HepG2 (cell line): Measurements from ENCODE around the gene RPE65. TPM values are rescaled to one million over a fixed set of nuclear protein-coding genes. Genes with fewer than 3 reads are reported as not detected.

ENCODE experiments used
- AKAP8 ChIP-seq: sonication (generic); formaldehyde crosslinking; IDR thresholded peaks from 2 replicates; pipeline ENCODE4 v1.5.1; 2020; ENCODE audit warnings: mild to moderate bottlenecking, missing genetic modification reagents
- HNRNPLL ChIP-seq: fragments of 200-400 bp; formaldehyde crosslinking; IDR thresholded peaks from 2 replicates; pipeline ENCODE4 v1.6.1; 2017; ENCODE audit warnings: mild to moderate bottlenecking, low read depth, low read length; ENCODE audit not compliant: poor library complexity, severe bottlenecking
- KLF15 ChIP-seq: sonication (generic); formaldehyde crosslinking; IDR thresholded peaks from 2 replicates; pipeline ENCODE4 v1.8.1; 2023; ENCODE audit warnings: borderline replicate concordance, mild to moderate bottlenecking, inconsistent platforms, missing genetic modification reagents, mixed read lengths
- MAFG ChIP-seq: sonication (generic); formaldehyde crosslinking; IDR thresholded peaks from 2 replicates; pipeline ENCODE4 v1.5.1; 2020; ENCODE audit warnings: mild to moderate bottlenecking, missing genetic modification reagents
- MTA3 ChIP-seq: sonication (generic); formaldehyde crosslinking; IDR thresholded peaks from 2 replicates; pipeline ENCODE4 v1.4.0; 2020; ENCODE audit warnings: missing genetic modification reagents
- MTF1 ChIP-seq: sonication (generic); formaldehyde crosslinking; IDR thresholded peaks from 2 replicates; pipeline ENCODE4 v1.5.0; 2020; ENCODE audit warnings: missing genetic modification reagents
- ONECUT2 ChIP-seq: sonication (generic); formaldehyde crosslinking; IDR thresholded peaks from 2 replicates; pipeline ENCODE4 v1.4.0; 2020; ENCODE audit warnings: missing genetic modification reagents
- PTBP1 ChIP-seq: fragments of 200-400 bp; formaldehyde crosslinking; IDR thresholded peaks from 2 replicates; pipeline ENCODE4 v1.6.1; 2018; ENCODE audit warnings: low read length, low read depth; ENCODE audit not compliant: poor library complexity, severe bottlenecking
- SP140L ChIP-seq: sonication (generic); formaldehyde crosslinking; IDR thresholded peaks from 2 replicates; pipeline ENCODE4 v1.4.0; 2020; ENCODE audit warnings: missing genetic modification reagents, borderline replicate concordance
- THAP9 ChIP-seq: sonication (generic); formaldehyde crosslinking; IDR thresholded peaks from 2 replicates; pipeline ENCODE4; 2020; ENCODE audit warnings: missing genetic modification reagents, mild to moderate bottlenecking, borderline replicate concordance
- TSC22D2 ChIP-seq: sonication (generic); formaldehyde crosslinking; IDR thresholded peaks from 2 replicates; pipeline ENCODE4 v1.5.1; 2020; ENCODE audit warnings: missing genetic modification reagents, mild to moderate bottlenecking, borderline replicate concordance
- USF2 ChIP-seq, 2 experiments: sonication (generic) in 1 of 2; formaldehyde crosslinking in 1 of 2; IDR thresholded peaks; 2 replicates each; pipeline versions ENCODE4 v1.5.1 to v1.6.1; 2011 to 2020; ENCODE audit warnings: borderline replicate concordance in 1 of 2, low read depth in 1 of 2, low read length in 1 of 2, mild to moderate bottlenecking in 1 of 2, missing genetic modification reagents in 1 of 2, moderate library complexity in 1 of 2
- ZFP36L1 ChIP-seq: sonication (generic); formaldehyde crosslinking; IDR thresholded peaks from 2 replicates; pipeline ENCODE4 v1.8.0; 2022; ENCODE audit warnings: mild to moderate bottlenecking, missing genetic modification reagents, moderate library complexity
- ZMAT3 ChIP-seq: sonication (generic); formaldehyde crosslinking; conservative IDR thresholded peaks from 2 replicates; pipeline ENCODE4 v1.7.0; 2021; ENCODE audit warnings: missing genetic modification reagents
- polyA plus RNA-seq, 8 experiments: library from polyadenylated mRNA; depleted of rRNA in 3 of 8; stranded (reverse) in 7 of 8; unstranded in 1 of 8; fragments of >200 nt; fragmentation: Illumina TruSeq in 4 of 8; extraction: Trizol in 4 of 8; gene quantifications; 2 replicates each; pipeline versions ENCODE4 v1.2.1 to v1.2.3, GENCODE V29; 2011 to 2016; ENCODE audit warnings: low read depth in 4 of 8, missing spikeins in 1 of 8, mixed read lengths in 1 of 8; ENCODE audit not compliant: insufficient read depth in 1 of 8
- total RNA-seq, 5 experiments: library from RNA; depleted of rRNA; stranded (reverse); fragments of >200 nt; fragmentation: Illumina TruSeq; extraction: Trizol; gene quantifications; 2 replicates each; pipeline ENCODE4 v1.2.3, GENCODE V29; 2016; ENCODE audit warnings: low read depth in 1 of 5
- TF ChIP-seq, protein P1 (sequence below): sonication (generic); formaldehyde crosslinking; IDR thresholded peaks from 2 replicates; pipeline ENCODE4 v1.4.0; 2020; ENCODE audit warnings: missing genetic modification reagents
- TF ChIP-seq, protein P2 (sequence below): sonication (generic); formaldehyde crosslinking; IDR thresholded peaks from 2 replicates; pipeline ENCODE4 v1.5.0; 2020; ENCODE audit warnings: mild to moderate bottlenecking, missing genetic modification reagents, borderline replicate concordance

Gene RPE65
- total and polyA plus RNA-seq, 2 of the 13 experiments (the other 11 are each of a cell fraction or from before 2014, with no cell fraction given) = not detected

- TF ChIP-seq MAFG (CRISPR knock-in tag) (0 out of 2 replicates have a peak, but pooled peaks have one; percentile 33), HNRNPLL (peak; percentile 44), ONECUT2 (CRISPR knock-in tag) (no peak), ZMAT3 (CRISPR knock-in tag) (no peak), SP140L (CRISPR knock-in tag) (no peak), AKAP8 (CRISPR knock-in tag) (no peak), USF2 (IDR thresholded peaks at IDR 0.05; ENCODE audit: low read depth, low read length) (peak; percentile 95), USF2 (CRISPR knock-in tag; IDR thresholded peaks at IDR 0.05; ENCODE audit: borderline replicate concordance) (peak; percentile 99; the same call in 1 of the 2 replicates), KLF15 (CRISPR knock-in tag) (no peak), TSC22D2 (CRISPR knock-in tag) (no peak), PTBP1 (no peak), MTF1 (CRISPR knock-in tag) (no peak), MTA3 (CRISPR knock-in tag) (no peak), ZFP36L1 (CRISPR knock-in tag) (peak; percentile 23; the same call in 1 of the 2 replicates), THAP9 (peak; percentile 57; the same call in 1 of the 2 replicates)
- TF ChIP-seq, protein P1, sequence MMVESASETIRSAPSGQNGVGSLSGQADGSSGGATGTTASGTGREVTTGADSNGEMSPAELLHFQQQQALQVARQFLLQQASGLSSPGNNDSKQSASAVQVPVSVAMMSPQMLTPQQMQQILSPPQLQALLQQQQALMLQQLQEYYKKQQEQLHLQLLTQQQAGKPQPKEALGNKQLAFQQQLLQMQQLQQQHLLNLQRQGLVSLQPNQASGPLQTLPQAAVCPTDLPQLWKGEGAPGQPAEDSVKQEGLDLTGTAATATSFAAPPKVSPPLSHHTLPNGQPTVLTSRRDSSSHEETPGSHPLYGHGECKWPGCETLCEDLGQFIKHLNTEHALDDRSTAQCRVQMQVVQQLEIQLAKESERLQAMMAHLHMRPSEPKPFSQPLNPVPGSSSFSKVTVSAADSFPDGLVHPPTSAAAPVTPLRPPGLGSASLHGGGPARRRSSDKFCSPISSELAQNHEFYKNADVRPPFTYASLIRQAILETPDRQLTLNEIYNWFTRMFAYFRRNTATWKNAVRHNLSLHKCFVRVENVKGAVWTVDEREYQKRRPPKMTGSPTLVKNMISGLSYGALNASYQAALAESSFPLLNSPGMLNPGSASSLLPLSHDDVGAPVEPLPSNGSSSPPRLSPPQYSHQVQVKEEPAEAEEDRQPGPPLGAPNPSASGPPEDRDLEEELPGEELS (CRISPR knock-in tag) = no peak
- TF ChIP-seq, protein P2, sequence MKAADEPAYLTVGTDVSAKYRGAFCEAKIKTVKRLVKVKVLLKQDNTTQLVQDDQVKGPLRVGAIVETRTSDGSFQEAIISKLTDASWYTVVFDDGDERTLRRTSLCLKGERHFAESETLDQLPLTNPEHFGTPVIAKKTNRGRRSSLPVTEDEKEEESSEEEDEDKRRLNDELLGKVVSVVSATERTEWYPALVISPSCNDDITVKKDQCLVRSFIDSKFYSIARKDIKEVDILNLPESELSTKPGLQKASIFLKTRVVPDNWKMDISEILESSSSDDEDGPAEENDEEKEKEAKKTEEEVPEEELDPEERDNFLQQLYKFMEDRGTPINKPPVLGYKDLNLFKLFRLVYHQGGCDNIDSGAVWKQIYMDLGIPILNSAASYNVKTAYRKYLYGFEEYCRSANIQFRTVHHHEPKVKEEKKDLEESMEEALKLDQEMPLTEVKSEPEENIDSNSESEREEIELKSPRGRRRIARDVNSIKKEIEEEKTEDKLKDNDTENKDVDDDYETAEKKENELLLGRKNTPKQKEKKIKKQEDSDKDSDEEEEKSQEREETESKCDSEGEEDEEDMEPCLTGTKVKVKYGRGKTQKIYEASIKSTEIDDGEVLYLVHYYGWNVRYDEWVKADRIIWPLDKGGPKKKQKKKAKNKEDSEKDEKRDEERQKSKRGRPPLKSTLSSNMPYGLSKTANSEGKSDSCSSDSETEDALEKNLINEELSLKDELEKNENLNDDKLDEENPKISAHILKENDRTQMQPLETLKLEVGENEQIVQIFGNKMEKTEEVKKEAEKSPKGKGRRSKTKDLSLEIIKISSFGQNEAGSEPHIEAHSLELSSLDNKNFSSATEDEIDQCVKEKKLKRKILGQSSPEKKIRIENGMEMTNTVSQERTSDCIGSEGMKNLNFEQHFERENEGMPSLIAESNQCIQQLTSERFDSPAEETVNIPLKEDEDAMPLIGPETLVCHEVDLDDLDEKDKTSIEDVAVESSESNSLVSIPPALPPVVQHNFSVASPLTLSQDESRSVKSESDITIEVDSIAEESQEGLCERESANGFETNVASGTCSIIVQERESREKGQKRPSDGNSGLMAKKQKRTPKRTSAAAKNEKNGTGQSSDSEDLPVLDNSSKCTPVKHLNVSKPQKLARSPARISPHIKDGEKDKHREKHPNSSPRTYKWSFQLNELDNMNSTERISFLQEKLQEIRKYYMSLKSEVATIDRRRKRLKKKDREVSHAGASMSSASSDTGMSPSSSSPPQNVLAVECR (CRISPR knock-in tag) = peak; percentile 100
Observed at GRCh38 chr1:68496680-68497357, 47.1 kb upstream of the RPE65 start, which contains the start of gene DEPDC1 (continued).
